Neuronal stem cell (in vitro differentiated cells): ENCODE data around the gene TBC1D10B.
A peak's percentile ranks its signal among the peaks of the same experiment; 100 is the strongest.

ENCODE experiments used
- DNase-seq: peaks from one replicate; pipeline ENCODE4 v3.0.0-alpha.2; 2013; ENCODE audit warnings: low spot score
- H2AFZ ChIP-seq: one replicate; pipeline ENCODE4 v1.6.1; 2013; ENCODE audit warnings: mild to moderate bottlenecking, low read length, inconsistent platforms
- H2AK5ac ChIP-seq: 2 replicates; pipeline ENCODE4 v1.6.1; 2013; ENCODE audit warnings: low read depth, mild to moderate bottlenecking, inconsistent platforms, low read length, moderate library complexity, mixed read lengths
- H2BK120ac ChIP-seq: 2 replicates; pipeline ENCODE4 v1.6.1; 2013; ENCODE audit warnings: low read depth, mild to moderate bottlenecking, inconsistent platforms, low read length, moderate library complexity, mixed read lengths
- H2BK12ac ChIP-seq: one replicate; pipeline ENCODE4 v1.6.1; 2013; ENCODE audit warnings: low read length, inconsistent platforms
- H2BK15ac ChIP-seq: 2 replicates; pipeline ENCODE4 v1.6.1; 2013; ENCODE audit warnings: mild to moderate bottlenecking, low read length, inconsistent platforms, mixed read lengths
- H2BK5ac ChIP-seq: one replicate; pipeline ENCODE4 v1.6.1; 2013; ENCODE audit warnings: inconsistent platforms, mild to moderate bottlenecking, low read length, moderate library complexity
- H3K14ac ChIP-seq: one replicate; pipeline ENCODE4 v1.6.1; 2013; ENCODE audit warnings: low read length, inconsistent platforms
- H3K18ac ChIP-seq: 2 replicates; pipeline ENCODE4 v1.6.1; 2013; ENCODE audit warnings: low read length, inconsistent platforms
- H3K23ac ChIP-seq: 2 replicates; pipeline ENCODE4 v1.6.1; 2013; ENCODE audit warnings: low read depth, mild to moderate bottlenecking, mixed read lengths, low read length, inconsistent platforms; ENCODE audit not compliant: poor library complexity
- H3K27ac ChIP-seq: replicated peaks from 3 replicates; pipeline ENCODE4 v1.5.1; 2013; ENCODE audit warnings: low read length, inconsistent platforms
- H3K27me3 ChIP-seq, 3 experiments: 2 replicates each; pipeline ENCODE4 v1.6.1; 2013; ENCODE audit warnings: low read length in 3 of 3, mild to moderate bottlenecking in 2 of 3, inconsistent platforms in 1 of 3, low read depth in 1 of 3, mixed read lengths in 1 of 3, moderate library complexity in 1 of 3; ENCODE audit not compliant: control insufficient read depth in 3 of 3, insufficient read depth in 3 of 3
- H3K36me3 ChIP-seq, 2 donors: replicated peaks in 1 of 2; 2 replicates each; pipeline ENCODE4 v1.6.1; 2013; ENCODE audit warnings: low read length in 2 of 2; ENCODE audit not compliant: control insufficient read depth in 2 of 2, insufficient read depth in 2 of 2
- H3K4ac ChIP-seq: 2 replicates; pipeline ENCODE4 v1.6.1; 2013; ENCODE audit warnings: inconsistent platforms, mild to moderate bottlenecking, low read length, moderate library complexity
- H3K4me1 ChIP-seq, 2 donors: 1 replicate in 1 of 2; 2 replicates in 1 of 2; pipeline ENCODE4 v1.6.1; 2013; ENCODE audit warnings: low read length in 2 of 2, low read depth in 1 of 2; ENCODE audit not compliant: control insufficient read depth in 2 of 2, insufficient read depth in 1 of 2
- H3K4me2 ChIP-seq: one replicate; pipeline ENCODE4 v1.6.1; 2013; ENCODE audit warnings: mild to moderate bottlenecking, low read length, inconsistent platforms; ENCODE audit not compliant: insufficient read depth, poor library complexity, severe bottlenecking
- H3K4me3 ChIP-seq, 2 donors: 2 replicates each; pipeline ENCODE4 v1.5.1; 2013; ENCODE audit warnings: low read length in 2 of 2, mild to moderate bottlenecking in 2 of 2, inconsistent platforms in 1 of 2, moderate library complexity in 1 of 2
- H3K79me1 ChIP-seq: one replicate; pipeline ENCODE4 v1.6.1; 2013; ENCODE audit warnings: low read depth, mild to moderate bottlenecking, inconsistent platforms, low read length, moderate library complexity
- H3K9ac ChIP-seq: one replicate; pipeline ENCODE4 v1.6.1; 2013; ENCODE audit warnings: mild to moderate bottlenecking, low read depth, low read length, inconsistent platforms; ENCODE audit not compliant: poor library complexity
- H3K9me3 ChIP-seq, 2 donors: replicated peaks in 1 of 2; 2 replicates each; pipeline versions ENCODE3 to v1.6.1; 2013; ENCODE audit warnings: low read length in 2 of 2, mild to moderate bottlenecking in 2 of 2, inconsistent platforms in 1 of 2, low read depth in 1 of 2, mixed read lengths in 1 of 2, moderate library complexity in 1 of 2; ENCODE audit not compliant: control insufficient read depth in 2 of 2, insufficient read depth in 1 of 2
- H4K8ac ChIP-seq: one replicate; pipeline ENCODE4 v1.6.1; 2013; ENCODE audit warnings: low read depth, mild to moderate bottlenecking, inconsistent platforms, low read length, moderate library complexity
- H4K91ac ChIP-seq: one replicate; pipeline ENCODE4 v1.6.1; 2013; ENCODE audit warnings: low read length, low read depth, mild to moderate bottlenecking, inconsistent platforms; ENCODE audit not compliant: poor library complexity
- WGBS, 2 donors: extraction: QIAGEN DNeasy Blood & Tissue Kit; methylation state at CpG; one replicate each; pipeline ENCODE4 v1.1.7; 2013; ENCODE audit warnings: missing lambda C conversion rate in 2 of 2, mixed read lengths in 1 of 2; ENCODE audit not compliant: insufficient read length in 2 of 2, insufficient replicate concordance in 1 of 2; ENCODE audit errors: extremely low coverage in 2 of 2; 5-methylcytosine and 5-hydroxymethylcytosine counted together

Gene TBC1D10B

GRCh38 chr16:30377812-30378235 lies 7.5 kb upstream of the TBC1D10B start:
- Histone ChIP-seq H3K9me3 (no peaks in the 10 kb centered on the region), H3K27me3 (no peaks in the 10 kb centered on the region), H2BK5ac (peak overlapping the region; percentile 99), H3K4me1 (peaks cover 24 to 30% of the 10 kb centered on the region in 2 donors), H4K91ac (no peak overlapping the region), H3K27ac (peak overlapping the region; percentile 100), H2AFZ (peak overlapping the region; percentile 83), H2BK12ac (no peak overlapping the region), H3K14ac (no peak overlapping the region), H4K8ac (no peak overlapping the region), H2BK15ac (peak overlapping the region; percentile 39), H3K36me3 (peaks cover 0 to 11% of the 10 kb centered on the region in 2 donors), H3K18ac (peak overlapping the region; percentile 99), H3K79me1 (peaks cover 5% of the 10 kb centered on the region), H3K23ac (peak overlapping the region; percentile 96), H3K4me3 (peak overlapping the region; percentile 81), H3K4me2 (peak overlapping the region; percentile 87), H2AK5ac (peak overlapping the region; percentile 90), H3K9ac (peak overlapping the region; percentile 66), H3K4ac (no peak overlapping the region), H2BK120ac (no peak overlapping the region)
- DNase-seq = peak; percentile 85
- WGBS, 2 donors = no CpG with 5 or more reads among the region's 39 CpGs

- WGBS, 2 donors = no CpG with 5 or more reads among the region's 29 CpGs
- peak overlapping the region; percentile 20 for H2AK5ac ChIP-seq
- H2BK12ac ChIP-seq = no peak overlapping the region
- H3K4me2 ChIP-seq = peak overlapping the region; percentile 87
- H3K27me3 ChIP-seq = no peaks in the 10 kb centered on the region
- no peak overlapping the region for H2BK120ac ChIP-seq
- H3K14ac ChIP-seq = no peak overlapping the region
- H3K4ac ChIP-seq = no peak overlapping the region
- peaks cover 24 to 30% of the 10 kb centered on the region in 2 donors for H3K4me1 ChIP-seq
- peak overlapping the region; percentile 83 for H2AFZ ChIP-seq
- H3K4me3 ChIP-seq = peak overlapping the region; percentile 36 to 81
- H3K36me3 ChIP-seq = peaks cover 0 to 11% of the 10 kb centered on the region in 2 donors
- H3K9me3 ChIP-seq = no peaks in the 10 kb centered on the region
- peak overlapping the region; percentile 100 for H3K27ac ChIP-seq
- peaks cover 5% of the 10 kb centered on the region for H3K79me1 ChIP-seq
- no peak overlapping the region for H4K8ac ChIP-seq
- peak overlapping the region; percentile 66 for H3K9ac ChIP-seq
- H3K23ac ChIP-seq = peak overlapping the region; percentile 96
- peak overlapping the region; percentile 99 for H2BK5ac ChIP-seq
- no peak overlapping the region for H4K91ac ChIP-seq
- H2BK15ac ChIP-seq = peak overlapping the region; percentile 44
- H3K18ac ChIP-seq = peak overlapping the region; percentile 99
- no peak for DNase-seq
These were observed 6.9 kb upstream of the TBC1D10B start for GRCh38 chr16:30377050-30377811.

- H3K18ac ChIP-seq = no peak overlapping the region
- no peak overlapping the region for H4K8ac ChIP-seq
- H3K4me1 ChIP-seq = peaks cover 26 to 28% of the 10 kb centered on the region in 2 donors
- H2AK5ac ChIP-seq = peak overlapping the region; percentile 16
- H3K79me1 ChIP-seq = peaks cover 5% of the 10 kb centered on the region
- H3K36me3 ChIP-seq = peaks cover 0 to 11% of the 10 kb centered on the region in 2 donors
- no peak overlapping the region for H3K4me2 ChIP-seq
- H3K27me3 ChIP-seq = no peaks in the 10 kb centered on the region
- DNase-seq = no peak
- H3K9ac ChIP-seq = no peak overlapping the region
- no CpG with 5 or more reads among the region's 8 CpGs for WGBS, 2 donors
- peak overlapping the region; percentile 88 for H2BK15ac ChIP-seq
- H3K9me3 ChIP-seq = no peaks in the 10 kb centered on the region
- no peak overlapping the region for H2AFZ ChIP-seq
- H2BK12ac ChIP-seq = peak overlapping the region; percentile 59
- H3K14ac ChIP-seq = no peak overlapping the region
- no peak overlapping the region for H4K91ac ChIP-seq
- no peak overlapping the region for H3K27ac ChIP-seq
- H3K4ac ChIP-seq = no peak overlapping the region
- no peak overlapping the region for H3K4me3 ChIP-seq
- H2BK5ac ChIP-seq = no peak overlapping the region
- no peak overlapping the region for H3K23ac ChIP-seq
- H2BK120ac ChIP-seq = peak overlapping the region; percentile 42
These were observed 6.2 kb upstream of the TBC1D10B start for GRCh38 chr16:30376461-30376902.

GRCh38 chr16:30375864-30376263 lies 5.6 kb upstream of the TBC1D10B start:
- H3K4me2 ChIP-seq = no peak overlapping the region
- WGBS, 2 donors = no CpG with 5 or more reads among the region's 8 CpGs
- no peak overlapping the region for H2BK120ac ChIP-seq
- H2BK5ac ChIP-seq = peak overlapping the region; percentile 2
- no peak overlapping the region for H4K91ac ChIP-seq
- H3K9ac ChIP-seq = peak overlapping the region; percentile 5
- no peak overlapping the region for H2AFZ ChIP-seq
- H3K18ac ChIP-seq = no peak overlapping the region
- H3K4ac ChIP-seq = no peak overlapping the region
- no peaks in the 10 kb centered on the region for H3K9me3 ChIP-seq
- peaks cover 0 to 11% of the 10 kb centered on the region in 2 donors for H3K36me3 ChIP-seq
- H3K4me1 ChIP-seq = peaks cover 23 to 25% of the 10 kb centered on the region in 2 donors
- no peaks in the 10 kb centered on the region for H3K27me3 ChIP-seq
- H3K23ac ChIP-seq = no peak overlapping the region
- no peak overlapping the region for H2BK12ac ChIP-seq
- H2BK15ac ChIP-seq = peak overlapping the region; percentile 88
- DNase-seq = no peak
- peaks cover 5% of the 10 kb centered on the region for H3K79me1 ChIP-seq
- no peak overlapping the region for H3K14ac ChIP-seq
- peak overlapping the region; percentile 16 for H2AK5ac ChIP-seq
- no peak overlapping the region for H4K8ac ChIP-seq
- H3K27ac ChIP-seq = no peak overlapping the region
- no peak overlapping the region for H3K4me3 ChIP-seq
